Rectal smooth muscle tissue (tissue), 1 donor: ENCODE results near the gene TBC1D25.

Source experiments
- H3K27ac ChIP-seq: one replicate; pipeline ENCODE4 v1.7.0; 2013; ENCODE audit warnings: low read depth, low read length, inconsistent platforms
- H3K27me3 ChIP-seq: one replicate; pipeline ENCODE4 v1.7.0; 2013; ENCODE audit warnings: low read length; ENCODE audit not compliant: control insufficient read depth, insufficient read depth
- H3K36me3 ChIP-seq: one replicate; pipeline ENCODE4 v1.7.0; 2013; ENCODE audit warnings: low read length; ENCODE audit not compliant: control insufficient read depth, insufficient read depth
- H3K4me1 ChIP-seq: one replicate; pipeline ENCODE4 v1.7.0; 2013; ENCODE audit warnings: low read length; ENCODE audit not compliant: control insufficient read depth, insufficient read depth
- H3K4me3 ChIP-seq: one replicate; pipeline ENCODE4 v1.7.0; 2013; ENCODE audit warnings: low read length
- H3K9ac ChIP-seq: one replicate; pipeline ENCODE4 v1.7.0; 2013; ENCODE audit warnings: low read length

Gene TBC1D25

GRCh38 chrX:48576108-48576507, 36.6 kb downstream of the TBC1D25 start:
- Histone ChIP-seq H3K4me3 (peak overlapping the region; percentile 28), H3K9ac (no peak overlapping the region), H3K4me1 (peaks cover 10% of the 10 kb centered on the region), H3K27ac (no peak overlapping the region), H3K36me3 (peaks cover 26% of the 10 kb centered on the region), H3K27me3 (no peaks in the 10 kb centered on the region)

GRCh38 chrX:48578661-48579128, 39.2 kb downstream of the TBC1D25 start:
- H3K36me3 ChIP-seq = peaks cover 26% of the 10 kb centered on the region
- no peak overlapping the region for H3K4me3 ChIP-seq
- H3K27ac ChIP-seq = no peak overlapping the region

GRCh38 chrX:48579259-48579658, 39.7 kb downstream of the TBC1D25 start:
- Histone ChIP-seq H3K4me3 (no peak overlapping the region), H3K9ac (no peak overlapping the region), H3K36me3 (peaks cover 26% of the 10 kb centered on the region), H3K4me1 (peaks cover 10% of the 10 kb centered on the region), H3K27me3 (no peaks in the 10 kb centered on the region), H3K27ac (no peak overlapping the region)

More at GRCh38 chrX:48578661-48579128, 39.2 kb downstream of the TBC1D25 start:
- Histone ChIP-seq H3K27me3 (no peaks in the 10 kb centered on the region), H3K9ac (no peak overlapping the region), H3K4me1 (peaks cover 10% of the 10 kb centered on the region)

GRCh38 chrX:48580662-48581061, 41.1 kb downstream of the TBC1D25 start:
- Histone ChIP-seq H3K27ac (no peak overlapping the region), H3K9ac (no peak overlapping the region), H3K4me3 (no peak overlapping the region), H3K4me1 (peaks cover 4% of the 10 kb centered on the region), H3K36me3 (peaks cover 20% of the 10 kb centered on the region), H3K27me3 (no peaks in the 10 kb centered on the region)

GRCh38 chrX:48584698-48585097, 45.2 kb downstream of the TBC1D25 start:
- no peaks in the 10 kb centered on the region for H3K27me3 ChIP-seq
- no peaks in the 10 kb centered on the region for H3K36me3 ChIP-seq
- H3K4me3 ChIP-seq = no peak overlapping the region
- H3K9ac ChIP-seq = no peak overlapping the region
- no peak overlapping the region for H3K27ac ChIP-seq
- H3K4me1 ChIP-seq = no peaks in the 10 kb centered on the region

- Histone ChIP-seq H3K4me3 (no peak overlapping the region), H3K9ac (no peak overlapping the region), H3K27ac (no peak overlapping the region)
These were observed 50.1 kb downstream of the TBC1D25 start for GRCh38 chrX:48589482-48590162.

GRCh38 chrX:48590203-48591103, 50.9 kb downstream of the TBC1D25 start:
- no peak overlapping the region for H3K27ac ChIP-seq
- H3K27me3 ChIP-seq = no peaks in the 10 kb centered on the region
- H3K36me3 ChIP-seq = no peaks in the 10 kb centered on the region
- H3K4me1 ChIP-seq = no peaks in the 10 kb centered on the region
- H3K9ac ChIP-seq = no peak overlapping the region
- H3K4me3 ChIP-seq = no peak overlapping the region

More at GRCh38 chrX:48589482-48590162, 50.1 kb downstream of the TBC1D25 start:
- no peaks in the 10 kb centered on the region for H3K36me3 ChIP-seq
- no peaks in the 10 kb centered on the region for H3K27me3 ChIP-seq
- H3K4me1 ChIP-seq = no peaks in the 10 kb centered on the region

- Histone ChIP-seq H3K36me3 (no peaks in the 10 kb centered on the region), H3K4me1 (no peaks in the 10 kb centered on the region), H3K9ac (no peak overlapping the region), H3K27me3 (no peaks in the 10 kb centered on the region), H3K4me3 (no peak overlapping the region), H3K27ac (no peak overlapping the region)
These were observed 51.8 kb downstream of the TBC1D25 start for GRCh38 chrX:48591255-48591791.

GRCh38 chrX:48592971-48593370, 53.5 kb downstream of the TBC1D25 start:
- Histone ChIP-seq H3K36me3 (no peaks in the 10 kb centered on the region), H3K4me1 (no peaks in the 10 kb centered on the region), H3K4me3 (no peak overlapping the region), H3K27ac (no peak overlapping the region), H3K9ac (no peak overlapping the region), H3K27me3 (no peaks in the 10 kb centered on the region)

GRCh38 chrX:48595929-48596328, 56.4 kb downstream of the TBC1D25 start:
- Histone ChIP-seq H3K9ac (no peak overlapping the region), H3K4me1 (no peaks in the 10 kb centered on the region), H3K27ac (no peak overlapping the region)

GRCh38 chrX:48597353-48598264, 58.1 kb downstream of the TBC1D25 start, which contains the start of gene WDR13:
Gene WDR13 (plus strand): TSS chrX:48597492. CDS start chrX:48597997, 505 bp downstream.
- Histone ChIP-seq H3K36me3 (peaks cover 12% of the 10 kb centered on the region), H3K27me3 (no peaks in the 10 kb centered on the region), H3K27ac (peak within 1 kb of the TSS; percentile 98), H3K4me3 (peak within 1 kb of the TSS; percentile 86), H3K4me1 (no peaks in the 10 kb centered on the region), H3K9ac (peak within 1 kb of the TSS; percentile 66)

More at GRCh38 chrX:48595929-48596328, 56.4 kb downstream of the TBC1D25 start:
- Histone ChIP-seq H3K27me3 (no peaks in the 10 kb centered on the region), H3K36me3 (peaks cover 5% of the 10 kb centered on the region), H3K4me3 (no peak overlapping the region)
